HG02763 (cell line): ENCODE results near the gene LEP.

Experiments
- ATAC-seq: cut with Tn5 transposase; IDR thresholded peaks from one replicate; pipeline ENCODE4 v1.9.1; 2021; ENCODE audit warnings: mild to moderate bottlenecking, moderate library complexity; ENCODE audit not compliant: unreplicated experiment

Gene LEP

DNA sequence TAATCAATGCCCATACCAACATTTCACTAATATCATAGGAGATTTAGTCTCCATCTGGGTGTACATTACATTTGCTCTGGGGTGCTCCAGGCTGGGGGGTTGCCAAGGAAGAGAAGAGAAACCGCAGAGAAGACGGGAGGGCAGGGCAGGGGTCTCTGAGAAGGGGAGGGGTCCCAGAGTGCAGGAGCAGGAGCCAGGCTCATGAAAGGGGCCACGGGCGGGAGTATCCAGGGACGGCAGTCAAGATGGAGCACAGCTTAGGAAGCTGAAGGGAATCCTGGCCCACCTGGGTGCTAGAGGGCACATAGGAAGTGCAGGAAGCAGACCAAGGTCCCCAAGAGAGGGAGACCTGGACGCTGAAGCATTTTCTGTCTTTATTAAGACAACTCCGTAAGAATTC is 2.2 kb downstream of the LEP start:
- no peak for ATAC-seq

DNA sequence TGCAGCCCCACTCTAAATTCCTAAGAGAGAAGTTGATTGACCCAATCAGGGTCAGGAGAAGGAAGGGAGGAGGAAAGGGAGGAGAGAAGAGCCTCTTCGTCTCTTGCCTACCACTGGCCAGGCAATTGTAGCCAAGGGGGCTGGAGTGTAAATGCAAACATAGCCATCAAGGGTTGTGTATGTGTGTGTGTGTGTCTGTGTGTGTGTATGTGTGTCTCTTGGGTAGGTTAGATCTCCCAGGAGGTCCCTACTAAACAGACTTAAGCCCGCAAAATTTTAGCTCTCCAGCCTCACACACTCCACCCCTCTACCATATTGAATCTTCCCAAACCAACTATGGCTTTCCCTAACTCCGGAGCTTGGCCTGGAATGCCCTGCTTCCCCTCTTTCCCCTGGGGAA is 3.8 kb downstream of the LEP start:
- no peak for ATAC-seq

DNA sequence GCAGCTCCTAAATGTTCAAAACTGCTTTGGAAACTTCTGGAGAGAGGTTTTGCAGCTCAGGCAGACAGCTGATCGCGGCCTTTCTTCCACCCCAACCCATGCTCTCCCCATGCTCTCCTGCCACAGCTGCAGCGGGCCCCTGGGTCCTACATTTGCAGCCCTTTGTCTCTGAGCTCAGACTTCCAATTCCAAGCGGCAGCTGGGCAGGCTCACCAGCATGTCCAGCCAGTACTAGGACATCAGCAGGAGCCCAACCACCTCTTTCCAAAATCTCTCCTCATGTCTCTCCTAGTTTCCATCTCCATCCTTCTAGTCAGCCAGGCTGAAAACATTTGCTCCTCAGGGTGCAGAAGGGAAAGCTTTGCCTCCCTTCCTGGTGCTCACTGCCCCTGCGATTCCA is 6.0 kb downstream of the LEP start:
- no peak for ATAC-seq

DNA sequence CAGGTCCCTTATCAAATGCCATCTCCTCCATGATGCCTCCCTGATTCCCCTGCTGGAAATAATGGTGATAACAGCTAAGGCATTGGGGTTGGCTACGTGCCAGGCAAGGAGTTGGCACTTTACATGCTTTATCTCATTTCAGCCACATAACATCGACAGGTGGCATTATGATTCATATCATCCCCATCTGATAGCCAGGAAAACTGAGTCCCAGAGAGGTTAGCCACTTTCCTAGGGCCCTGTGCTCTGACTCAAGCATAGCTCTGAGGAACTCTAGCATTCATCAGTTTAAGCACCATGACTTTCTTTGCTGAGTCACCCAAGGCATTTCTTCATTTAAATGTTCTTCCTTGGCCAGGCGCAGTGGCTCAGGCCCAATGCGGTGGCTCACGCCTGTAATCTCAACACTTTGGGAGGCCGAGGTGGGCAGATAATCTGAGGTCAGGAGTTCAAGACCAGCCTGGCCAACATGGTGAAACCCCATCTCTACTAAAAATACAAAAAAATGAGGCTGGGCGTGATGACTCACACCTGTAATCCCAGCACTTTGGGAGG is 6.6 kb downstream of the LEP start:
- no peak for ATAC-seq

DNA sequence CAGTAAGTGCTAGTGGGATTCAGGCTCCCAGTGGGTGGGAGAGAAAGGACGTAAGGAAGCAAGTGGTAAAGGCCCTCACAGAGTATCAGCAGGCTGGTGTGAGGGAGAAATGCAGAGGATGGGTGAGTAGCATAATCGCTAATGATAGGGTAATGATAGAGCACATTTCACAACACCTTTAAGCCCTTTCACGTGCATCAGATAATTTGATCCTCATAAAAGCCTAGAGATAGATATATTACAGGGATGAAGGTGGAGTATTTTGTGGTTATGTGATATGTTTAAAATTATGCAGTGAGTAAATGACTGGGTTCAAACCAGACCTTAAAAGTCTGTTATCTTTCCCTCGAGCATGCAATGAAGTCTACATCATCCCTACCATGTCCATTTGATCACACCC is 10.3 kb downstream of the LEP start:
- ATAC-seq: no peak

DNA sequence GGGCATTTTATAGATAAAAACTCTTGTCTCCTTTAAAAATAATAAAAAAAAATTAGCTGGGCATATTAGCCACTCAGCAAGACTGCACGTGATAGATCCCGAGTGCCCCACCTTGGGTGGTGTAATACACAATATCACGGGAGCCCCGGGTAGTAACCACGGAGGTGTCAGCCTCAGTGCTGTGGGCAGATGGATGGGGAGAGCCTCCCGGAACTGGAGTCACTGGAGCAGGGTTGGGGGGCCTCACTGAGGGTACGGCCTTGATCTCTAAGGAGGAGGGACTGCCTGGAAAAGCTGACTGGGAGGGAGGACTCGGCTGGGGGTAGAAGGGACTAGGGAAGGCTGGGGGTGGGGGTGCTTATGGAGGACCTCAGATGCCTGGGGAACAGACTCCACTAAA is 12.6 kb downstream of the LEP start:
- no peak for ATAC-seq

DNA sequence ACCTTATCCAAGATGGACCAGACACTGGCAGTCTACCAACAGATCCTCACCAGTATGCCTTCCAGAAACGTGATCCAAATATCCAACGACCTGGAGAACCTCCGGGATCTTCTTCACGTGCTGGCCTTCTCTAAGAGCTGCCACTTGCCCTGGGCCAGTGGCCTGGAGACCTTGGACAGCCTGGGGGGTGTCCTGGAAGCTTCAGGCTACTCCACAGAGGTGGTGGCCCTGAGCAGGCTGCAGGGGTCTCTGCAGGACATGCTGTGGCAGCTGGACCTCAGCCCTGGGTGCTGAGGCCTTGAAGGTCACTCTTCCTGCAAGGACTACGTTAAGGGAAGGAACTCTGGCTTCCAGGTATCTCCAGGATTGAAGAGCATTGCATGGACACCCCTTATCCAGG is 13.4 kb downstream of the LEP start:
- no peak for ATAC-seq

DNA sequence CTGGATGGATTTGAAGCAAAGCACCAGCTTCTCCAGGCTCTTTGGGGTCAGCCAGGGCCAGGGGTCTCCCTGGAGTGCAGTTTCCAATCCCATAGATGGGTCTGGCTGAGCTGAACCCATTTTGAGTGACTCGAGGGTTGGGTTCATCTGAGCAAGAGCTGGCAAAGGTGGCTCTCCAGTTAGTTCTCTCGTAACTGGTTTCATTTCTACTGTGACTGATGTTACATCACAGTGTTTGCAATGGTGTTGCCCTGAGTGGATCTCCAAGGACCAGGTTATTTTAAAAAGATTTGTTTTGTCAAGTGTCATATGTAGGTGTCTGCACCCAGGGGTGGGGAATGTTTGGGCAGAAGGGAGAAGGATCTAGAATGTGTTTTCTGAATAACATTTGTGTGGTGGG is 14.2 kb downstream of the LEP start:
- no peak for ATAC-seq

DNA sequence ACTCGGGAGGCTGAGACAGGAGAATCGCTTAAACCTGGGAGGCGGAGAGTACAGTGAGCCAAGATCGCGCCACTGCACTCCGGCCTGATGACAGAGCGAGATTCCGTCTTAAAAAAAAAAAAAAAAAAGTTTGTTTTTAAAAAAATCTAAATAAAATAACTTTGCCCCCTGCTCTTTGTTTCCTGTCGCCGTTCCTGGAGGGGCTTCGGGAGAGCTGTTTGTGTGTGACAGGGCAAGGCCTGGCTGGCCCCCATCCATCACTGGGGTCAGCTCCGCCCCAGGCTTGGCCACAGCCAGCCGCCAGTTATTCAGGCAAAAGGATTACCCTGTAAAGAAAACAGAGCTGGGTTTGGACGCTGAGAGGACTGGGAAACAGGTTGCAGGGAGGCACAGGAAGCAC is 16.4 kb downstream of the LEP start:
- ATAC-seq: no peak

DNA sequence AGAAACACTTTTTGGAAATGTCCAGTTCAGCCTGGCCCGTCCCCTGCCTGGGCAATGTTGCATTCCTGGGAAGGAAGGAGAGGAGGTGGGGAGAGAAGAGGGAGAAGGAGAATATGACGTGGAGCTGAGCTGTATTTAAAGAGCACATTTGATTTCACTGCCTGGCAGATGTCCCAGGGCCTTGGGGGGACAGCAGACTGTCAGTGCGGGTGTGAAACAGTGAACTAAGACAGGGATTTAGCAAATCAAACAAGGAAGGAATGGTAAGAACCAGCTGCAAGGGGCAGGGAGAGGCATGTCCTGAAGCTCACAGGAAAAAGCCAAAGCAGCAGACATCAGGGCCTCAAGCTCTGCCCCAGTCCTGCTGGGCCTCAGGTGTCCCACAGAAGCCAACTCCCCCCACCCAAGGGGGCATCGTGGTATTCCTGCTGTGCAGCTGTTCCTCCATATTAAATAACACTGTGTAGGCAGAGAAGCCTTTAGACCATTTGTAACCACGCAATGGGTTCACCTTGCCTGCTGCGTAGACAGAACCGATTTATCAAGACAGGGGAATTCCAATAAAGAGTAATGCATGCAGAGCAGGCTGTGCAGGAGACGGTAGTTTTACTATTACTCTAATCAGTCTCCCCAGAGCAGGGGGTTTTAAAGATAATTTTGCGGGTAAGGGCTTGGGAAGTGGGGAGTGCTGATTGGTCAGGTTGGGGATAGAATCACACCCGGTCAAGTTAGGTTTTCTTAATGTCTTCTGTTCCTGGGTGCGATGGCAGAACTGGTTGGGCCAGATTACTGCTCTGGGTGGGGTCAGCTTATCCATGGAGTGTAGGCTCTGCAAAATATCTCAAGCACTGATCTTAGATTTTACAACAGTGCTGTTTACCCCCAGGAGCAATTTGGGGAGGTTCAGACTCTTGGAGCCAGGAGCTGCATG is 18.3 kb downstream of the LEP start:
- no peak for ATAC-seq

DNA sequence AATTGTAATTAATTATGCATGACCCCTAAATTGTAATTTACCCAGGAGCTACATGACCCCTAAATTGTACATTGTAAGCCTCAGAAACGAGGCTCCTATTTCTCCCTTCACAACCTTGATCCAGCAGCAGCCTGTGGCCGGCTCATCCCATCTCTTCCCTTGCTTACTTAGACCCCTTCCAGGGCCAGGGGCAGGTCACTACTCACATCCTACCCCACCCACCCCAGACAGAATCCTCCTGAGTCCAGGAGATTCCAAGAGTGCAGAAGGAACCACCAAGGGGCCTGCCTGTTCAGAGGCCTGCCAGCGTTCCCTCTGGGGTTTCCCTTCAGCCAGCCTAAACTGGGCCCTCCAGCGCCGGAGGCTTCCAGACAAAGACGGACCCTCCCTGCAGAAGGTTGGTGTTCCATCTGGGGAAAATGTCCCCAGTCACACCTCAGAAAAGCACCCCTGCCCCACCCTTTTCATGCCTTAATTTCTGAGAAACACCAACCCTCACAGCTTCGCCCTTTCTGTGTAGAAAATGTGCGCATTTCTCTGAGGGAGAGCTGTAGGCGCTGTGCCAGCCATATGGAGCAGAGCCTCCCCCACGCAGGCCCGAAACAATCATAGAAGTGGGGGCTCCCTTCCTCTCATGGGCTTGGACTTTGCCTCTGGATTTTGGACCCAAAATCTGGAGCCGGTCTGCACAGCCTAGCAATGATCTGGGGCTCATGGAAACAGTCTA is 19.2 kb downstream of the LEP start:
- ATAC-seq: no peak

DNA sequence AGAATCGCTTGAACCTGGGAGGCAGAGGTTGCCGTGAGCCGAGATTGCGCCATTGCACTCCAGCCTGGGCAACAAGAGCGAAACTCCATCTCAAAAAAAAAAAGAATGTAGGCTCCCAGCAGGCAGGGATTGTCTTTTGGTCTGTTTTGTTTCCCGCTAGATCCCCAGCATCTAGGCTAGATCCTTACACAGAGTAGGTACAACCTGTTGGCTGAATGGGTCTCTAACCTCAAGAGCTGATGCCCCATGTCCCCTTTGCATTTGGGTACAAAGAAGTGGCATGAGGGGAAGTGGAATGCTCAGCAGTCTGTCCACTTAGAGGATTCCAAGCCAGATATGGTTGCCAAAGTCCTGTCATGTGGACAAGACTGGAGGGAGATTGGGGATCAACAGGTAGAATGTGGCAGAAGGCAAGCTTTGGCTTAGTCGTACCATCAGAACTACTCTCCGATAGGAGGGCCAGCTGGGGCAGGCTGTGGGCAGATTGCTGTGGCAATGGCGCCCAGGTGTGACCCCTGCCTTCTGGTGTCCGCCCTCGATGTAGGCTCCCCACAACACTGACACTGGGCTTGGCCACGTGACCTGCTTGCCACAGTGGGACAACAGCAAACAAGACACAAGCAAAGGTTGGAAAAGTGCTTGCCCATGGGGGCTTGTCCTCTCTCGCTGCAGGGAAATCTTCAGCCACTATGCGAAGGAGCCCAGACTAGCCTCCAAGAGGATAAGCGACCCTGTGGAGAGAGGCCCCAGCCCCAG is 21.4 kb downstream of the LEP start:
- ATAC-seq: no peak

DNA sequence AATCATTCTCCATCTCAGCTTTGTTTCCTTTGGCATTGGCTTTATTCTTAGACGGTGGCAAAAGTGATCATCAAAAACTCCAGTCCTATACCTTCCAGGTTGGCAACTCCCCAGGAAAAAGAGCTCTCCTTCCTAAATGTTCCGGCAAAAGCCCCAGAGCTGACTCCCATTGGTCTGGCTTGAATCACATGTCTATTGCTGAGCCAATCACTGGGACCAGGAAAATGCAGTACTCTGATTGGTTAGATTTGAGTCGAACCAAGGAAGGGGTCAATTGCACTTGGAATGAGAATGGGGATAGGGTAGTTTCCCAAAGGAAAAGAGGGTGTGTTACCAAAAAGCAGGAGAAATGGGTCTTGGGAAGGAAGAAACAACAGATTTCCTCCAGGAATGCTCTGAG is 22.3 kb downstream of the LEP start:
- ATAC-seq: no peak

DNA sequence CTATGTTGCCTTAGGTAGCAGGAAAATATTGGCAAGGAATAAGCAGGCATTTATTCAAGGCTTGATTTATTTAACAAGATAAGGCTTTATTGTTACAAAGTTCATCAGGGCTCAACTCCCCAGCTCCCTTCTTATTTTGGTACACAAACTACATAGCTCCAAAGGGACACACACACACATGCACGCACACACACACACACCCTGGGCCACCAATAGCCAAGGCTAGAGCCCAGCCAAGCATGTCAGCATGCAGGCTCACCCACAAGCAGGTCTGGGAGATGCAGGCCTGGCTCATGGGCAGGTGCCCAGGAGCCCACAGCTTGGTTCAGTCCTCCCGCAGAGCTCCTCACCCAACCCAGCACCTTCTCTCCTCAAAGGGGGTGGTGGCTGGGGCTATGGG is 23.4 kb downstream of the LEP start:
- no peak for ATAC-seq

DNA sequence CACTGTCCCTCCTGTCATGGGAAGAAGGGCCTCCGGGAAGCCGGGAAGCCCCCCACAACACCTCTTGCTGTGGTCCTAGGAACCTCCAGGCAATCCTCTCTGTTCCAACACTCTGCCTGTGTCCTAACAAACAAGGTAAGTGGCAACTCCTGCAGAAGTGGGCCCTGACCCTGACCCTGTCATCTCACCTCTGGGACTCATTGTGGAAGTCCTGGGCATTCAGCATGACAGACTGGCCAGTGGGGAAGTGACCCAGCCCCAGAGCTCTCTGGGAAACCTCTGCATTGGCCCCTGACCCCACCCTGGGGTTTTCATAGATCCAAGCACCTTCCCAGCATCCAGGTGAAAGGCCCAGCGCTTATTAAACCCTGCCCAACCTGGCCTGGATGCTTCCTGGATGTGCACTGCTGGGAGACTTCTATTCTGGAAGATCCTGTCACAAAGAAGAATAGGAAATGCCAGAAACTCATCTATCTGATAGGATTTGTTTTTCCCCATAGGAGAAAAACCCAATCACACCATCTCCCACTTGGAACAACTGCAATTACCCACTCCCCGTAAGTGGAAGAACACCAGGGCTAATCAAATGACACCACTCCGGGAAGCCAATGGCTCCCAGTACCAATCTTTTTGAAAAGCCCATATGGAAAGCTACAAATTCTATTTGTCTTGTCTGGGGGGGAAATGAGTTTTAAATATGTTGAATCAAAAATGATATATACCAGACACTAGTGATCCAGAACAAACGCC is 24.3 kb downstream of the LEP start:
- ATAC-seq: no peak

DNA sequence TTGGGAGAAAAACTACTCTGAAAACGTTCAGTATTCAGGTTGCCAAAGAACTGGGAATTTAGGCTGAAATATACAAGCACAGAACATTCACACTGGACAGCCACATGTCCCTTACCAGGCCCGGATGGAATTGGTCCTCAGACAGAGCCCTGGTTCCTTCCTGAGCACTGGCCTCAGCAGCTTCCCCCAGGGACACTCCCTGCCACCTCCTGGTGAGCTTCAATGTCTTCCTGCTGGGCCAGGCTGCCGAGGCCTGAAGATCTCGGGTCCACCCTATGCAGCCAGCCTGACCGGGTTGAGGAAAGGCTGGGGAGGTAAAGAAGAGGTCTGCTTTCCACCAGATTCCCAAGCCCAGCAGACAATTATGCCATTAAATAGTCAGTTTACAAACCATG is 24.8 kb downstream of the LEP start:
- no peak for ATAC-seq

DNA sequence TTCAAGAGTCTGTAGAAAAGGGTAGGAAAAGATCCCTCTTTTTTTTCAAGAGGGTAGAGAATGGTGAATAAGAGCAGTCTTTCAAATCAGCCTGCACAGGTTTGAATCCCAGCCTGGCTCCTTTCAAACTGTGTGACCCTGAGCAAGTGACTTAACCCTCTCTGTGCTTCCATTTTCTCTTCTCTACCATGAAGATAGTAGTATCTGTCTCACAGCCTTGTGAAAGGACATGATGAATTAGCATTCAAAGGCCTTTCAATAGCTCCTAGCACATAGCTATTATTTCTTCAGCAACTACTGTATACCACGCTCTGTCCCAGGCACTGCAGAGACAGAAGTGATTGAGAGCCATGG is 25.4 kb downstream of the LEP start:
- no peak for ATAC-seq

DNA sequence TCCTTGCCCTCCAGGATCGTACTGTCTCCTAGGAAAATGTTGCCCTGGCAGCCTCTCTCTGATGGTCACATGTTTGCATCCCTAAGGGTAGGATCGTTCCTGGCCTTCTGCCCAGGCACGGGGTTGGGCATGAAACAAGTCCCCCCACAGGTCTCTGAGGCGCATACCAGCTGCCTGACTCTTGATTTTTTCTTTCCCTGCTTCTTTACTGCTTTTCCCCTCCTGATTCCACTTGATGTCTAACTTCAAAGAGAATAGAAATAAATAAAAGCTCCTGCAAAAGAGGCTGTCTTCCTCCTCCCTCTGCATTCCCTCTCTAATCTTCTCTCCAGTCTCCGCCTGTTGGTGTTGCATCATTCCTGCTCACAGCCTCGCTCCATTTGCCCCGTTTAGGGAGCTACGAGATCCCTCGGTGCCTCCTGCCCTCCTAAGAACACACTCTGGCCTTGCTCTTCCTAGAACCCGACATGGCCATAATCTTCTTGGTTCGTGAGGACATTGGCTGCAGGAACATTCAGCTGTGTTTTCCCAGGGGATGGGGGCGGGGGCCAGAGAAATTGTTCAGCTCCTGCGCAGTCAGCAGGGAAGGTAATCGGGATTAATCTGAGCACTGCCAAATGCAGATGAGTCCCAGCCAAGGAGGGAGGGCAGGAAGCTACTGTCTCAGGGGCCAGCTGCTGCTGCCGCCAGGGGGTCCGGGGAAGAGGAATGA is 26.0 kb downstream of the LEP start:
- ATAC-seq: no peak

DNA sequence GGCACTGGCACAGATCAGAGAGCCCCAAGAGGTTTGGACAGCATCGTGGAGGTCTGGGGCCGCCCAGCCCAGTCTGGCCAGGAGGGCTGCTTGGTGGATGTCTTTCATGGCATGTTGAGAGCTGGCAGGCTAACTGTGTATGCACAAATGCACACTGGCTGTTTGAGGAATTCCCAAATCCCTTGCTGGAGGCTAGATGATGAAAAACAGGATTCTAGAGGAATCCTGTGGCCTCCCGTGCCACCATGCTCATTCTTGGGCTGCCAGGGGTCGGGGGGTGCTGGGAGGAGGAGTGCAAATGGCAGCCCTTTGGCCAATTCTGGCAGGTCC is 26.5 kb downstream of the LEP start:
- no peak for ATAC-seq

DNA sequence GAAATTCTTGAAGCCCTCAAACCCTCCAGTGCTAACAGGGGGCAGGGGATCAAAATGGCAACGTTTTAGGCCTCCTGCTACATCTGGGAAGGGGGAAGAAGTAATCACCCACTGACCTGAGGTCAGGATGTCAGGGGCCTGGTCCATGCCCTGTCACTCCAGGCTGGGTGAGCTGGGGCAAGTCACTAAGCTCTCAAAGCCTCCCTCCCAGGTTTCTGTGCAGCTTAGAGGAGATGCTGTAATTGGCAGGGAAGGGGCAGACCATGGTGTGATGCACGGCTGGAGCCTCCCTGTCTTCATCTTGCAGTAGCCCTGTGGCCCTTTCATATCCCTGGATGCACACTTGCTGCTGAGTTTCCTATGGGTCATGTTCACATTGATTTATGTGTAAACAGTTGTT is 27.2 kb downstream of the LEP start:
- no peak for ATAC-seq
